Keratinocyte (primary cell): ENCODE results near the gene C1orf167.

ENCODE experiments used
- CTCF ChIP-seq, 3 experiments: IDR thresholded peaks in 1 of 3; conservative IDR thresholded peaks in 1 of 3; optimal IDR thresholded peaks in 1 of 3; 2 replicates in 2 of 3; 3 replicates in 1 of 3; pipeline versions ENCODE3 to v1.5.1; 2011; ENCODE audit warnings: low read length in 3 of 3, mild to moderate bottlenecking in 3 of 3, moderate library complexity in 2 of 3, control low read depth in 1 of 3, inconsistent platforms in 1 of 3; ENCODE audit not compliant: insufficient read depth in 2 of 3; ENCODE audit errors: extremely low read depth in 1 of 3
- EZH2 ChIP-seq: IDR thresholded peaks from one replicate; pipeline ENCODE4 v1.6.1; 2012; ENCODE audit warnings: inconsistent platforms, mild to moderate bottlenecking, low read length, moderate library complexity

- TF ChIP-seq CTCF (optimal IDR thresholded peaks at IDR 0.05 in 1 of 3, IDR thresholded peaks at IDR 0.05 in 1 of 3, conservative IDR thresholded peaks at IDR 0.05 in 1 of 3; ENCODE audit: extremely low read depth in 1 of 3, insufficient read depth in 2 of 3, low read length in 3 of 3) = no peak
- no peak for TF ChIP-seq EZH2
Observed at GRCh38 chr1:11752359-11753088, 9.5 kb upstream of the C1orf167 start.
